Vagina (tissue), 2 donors: ENCODE data around the gene UCP3.

ENCODE experiments used
- POLR2AphosphoS5 ChIP-seq, 2 donors: sonication (generic); formaldehyde crosslinking; IDR thresholded peaks; one replicate each; pipeline ENCODE4 v1.9.0; 2017; ENCODE audit warnings: antibody characterized with exemption in 2 of 2, mild to moderate bottlenecking in 2 of 2, low read depth in 1 of 2; ENCODE audit not compliant: insufficient read depth in 1 of 2
- TF ChIP-seq, protein P1 (sequence below), 3 experiments: fragments of 450-650 bp in 2 of 3; fragments of 200-600 bp in 1 of 3; sonication (generic) in 1 of 3; IDR thresholded peaks; one replicate each; pipeline ENCODE4 v1.5.1; 2017 to 2019; ENCODE audit warnings: antibody characterized with exemption in 3 of 3, mild to moderate bottlenecking in 2 of 3, moderate library complexity in 2 of 3

- TF ChIP-seq, protein P1, sequence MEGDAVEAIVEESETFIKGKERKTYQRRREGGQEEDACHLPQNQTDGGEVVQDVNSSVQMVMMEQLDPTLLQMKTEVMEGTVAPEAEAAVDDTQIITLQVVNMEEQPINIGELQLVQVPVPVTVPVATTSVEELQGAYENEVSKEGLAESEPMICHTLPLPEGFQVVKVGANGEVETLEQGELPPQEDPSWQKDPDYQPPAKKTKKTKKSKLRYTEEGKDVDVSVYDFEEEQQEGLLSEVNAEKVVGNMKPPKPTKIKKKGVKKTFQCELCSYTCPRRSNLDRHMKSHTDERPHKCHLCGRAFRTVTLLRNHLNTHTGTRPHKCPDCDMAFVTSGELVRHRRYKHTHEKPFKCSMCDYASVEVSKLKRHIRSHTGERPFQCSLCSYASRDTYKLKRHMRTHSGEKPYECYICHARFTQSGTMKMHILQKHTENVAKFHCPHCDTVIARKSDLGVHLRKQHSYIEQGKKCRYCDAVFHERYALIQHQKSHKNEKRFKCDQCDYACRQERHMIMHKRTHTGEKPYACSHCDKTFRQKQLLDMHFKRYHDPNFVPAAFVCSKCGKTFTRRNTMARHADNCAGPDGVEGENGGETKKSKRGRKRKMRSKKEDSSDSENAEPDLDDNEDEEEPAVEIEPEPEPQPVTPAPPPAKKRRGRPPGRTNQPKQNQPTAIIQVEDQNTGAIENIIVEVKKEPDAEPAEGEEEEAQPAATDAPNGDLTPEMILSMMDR (IDR thresholded peaks at IDR 0.05), result no peak
- no peak for TF ChIP-seq POLR2AphosphoS5 (IDR thresholded peaks at IDR 0.05; ENCODE audit: insufficient read depth in 1 of 2, low read depth in 1 of 2)
These were observed 13.1 kb upstream of the UCP3 start for GRCh38 chr11:74021998-74022397.
